ENCODE data around the gene SLC8A3. TPM values are rescaled to one million over a fixed set of nuclear protein-coding genes. Genes with fewer than 3 reads are reported as not detected.

SLC8A3 gene
- total RNA-seq, 2 donors from 2014 or later = 0.09 TPM; not detected in 1

DNA sequence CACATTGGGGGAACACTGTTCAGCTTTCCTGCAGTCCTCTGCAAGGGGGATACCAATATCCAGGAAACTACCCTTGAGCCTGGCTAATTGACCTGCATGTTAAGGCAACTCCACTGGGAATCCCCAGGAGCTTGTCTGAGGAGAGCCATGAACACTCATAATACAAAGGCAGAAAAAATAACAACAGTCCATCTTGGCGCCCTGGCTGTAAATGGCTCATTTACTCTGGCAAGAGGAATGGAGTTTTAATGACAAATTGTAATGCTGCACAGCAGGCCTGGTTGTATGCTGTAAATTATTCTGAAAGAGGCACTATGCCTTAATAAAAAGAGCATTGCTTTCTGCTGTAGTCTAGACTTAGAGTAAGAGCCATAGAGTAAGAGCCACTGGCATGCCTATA is 58.3 kb downstream of the SLC8A3 start:
- H3K9me3 ChIP-seq (ENCODE audit: control insufficient read depth, low read length) = no peaks in the 10 kb centered on the region

DNA sequence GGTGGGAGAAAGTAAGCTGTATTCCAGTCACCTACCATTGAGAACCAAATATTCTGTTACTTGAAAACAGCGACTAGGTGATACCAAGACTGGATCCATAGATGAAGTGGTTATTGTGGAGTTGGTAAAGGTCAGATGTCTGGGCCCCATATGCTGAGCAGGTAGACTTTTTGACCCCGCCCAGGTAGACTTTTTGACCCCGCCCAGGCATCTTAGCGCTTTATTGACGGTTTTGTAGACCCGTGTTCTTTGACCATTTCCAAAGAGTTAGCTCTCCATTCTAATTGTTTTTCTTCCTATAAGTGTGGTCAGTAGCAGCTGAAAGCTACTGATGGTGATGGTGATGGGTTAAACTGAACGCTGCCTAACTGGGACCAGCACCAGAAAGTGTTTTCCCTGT is 61.6 kb downstream of the SLC8A3 start:
- H3K9me3 Mint-ChIP-seq = no peaks in the 10 kb centered on the region
- no peak overlapping the region for H3K4me3 ChIP-seq (ENCODE audit: low read length)
- no peak overlapping the region for H3K9ac ChIP-seq (ENCODE audit: extremely low read depth, low read length, poor library complexity, severe bottlenecking)
- H3K4me1 Mint-ChIP-seq = peaks cover 16% of the 10 kb centered on the region
- H3K36me3 ChIP-seq (ENCODE audit: control insufficient read depth, insufficient read depth, low read length) = no peaks in the 10 kb centered on the region
- WGBS, 2 experiments (ENCODE audit: insufficient coverage in 1 of 2, insufficient read length in 1 of 2) = 80 to 86% methylated on average over 5 to 7 of the region's 7 CpGs
- no peaks in the 10 kb centered on the region for H3K36me3 Mint-ChIP-seq (ENCODE audit: low read depth)
- no peak for DNase-seq
- H3K4me1 ChIP-seq (ENCODE audit: control insufficient read depth, insufficient read depth, low read length) = no peaks in the 10 kb centered on the region
- H3K27me3 Mint-ChIP-seq (ENCODE audit: insufficient read depth) = no peaks in the 10 kb centered on the region
- H3K27me3 ChIP-seq (ENCODE audit: control insufficient read depth, insufficient read depth, low read length, poor library complexity, severe bottlenecking) = no peaks in the 10 kb centered on the region
- TF ChIP-seq, protein P1, sequence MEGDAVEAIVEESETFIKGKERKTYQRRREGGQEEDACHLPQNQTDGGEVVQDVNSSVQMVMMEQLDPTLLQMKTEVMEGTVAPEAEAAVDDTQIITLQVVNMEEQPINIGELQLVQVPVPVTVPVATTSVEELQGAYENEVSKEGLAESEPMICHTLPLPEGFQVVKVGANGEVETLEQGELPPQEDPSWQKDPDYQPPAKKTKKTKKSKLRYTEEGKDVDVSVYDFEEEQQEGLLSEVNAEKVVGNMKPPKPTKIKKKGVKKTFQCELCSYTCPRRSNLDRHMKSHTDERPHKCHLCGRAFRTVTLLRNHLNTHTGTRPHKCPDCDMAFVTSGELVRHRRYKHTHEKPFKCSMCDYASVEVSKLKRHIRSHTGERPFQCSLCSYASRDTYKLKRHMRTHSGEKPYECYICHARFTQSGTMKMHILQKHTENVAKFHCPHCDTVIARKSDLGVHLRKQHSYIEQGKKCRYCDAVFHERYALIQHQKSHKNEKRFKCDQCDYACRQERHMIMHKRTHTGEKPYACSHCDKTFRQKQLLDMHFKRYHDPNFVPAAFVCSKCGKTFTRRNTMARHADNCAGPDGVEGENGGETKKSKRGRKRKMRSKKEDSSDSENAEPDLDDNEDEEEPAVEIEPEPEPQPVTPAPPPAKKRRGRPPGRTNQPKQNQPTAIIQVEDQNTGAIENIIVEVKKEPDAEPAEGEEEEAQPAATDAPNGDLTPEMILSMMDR (conservative IDR thresholded peaks at IDR 0.05) = no peak
- H3K27ac ChIP-seq (ENCODE audit: low read depth, low read length) = no peak overlapping the region
- H3K4me3 Mint-ChIP-seq = no peak overlapping the region
- no peak overlapping the region for H3K27ac Mint-ChIP-seq
- H3K9me3 ChIP-seq (ENCODE audit: control insufficient read depth, low read length) = no peaks in the 10 kb centered on the region

More for the DNA sequence above, 58.3 kb downstream of the SLC8A3 start:
- no peak overlapping the region for H3K27ac Mint-ChIP-seq
- no peak overlapping the region for H3K9ac ChIP-seq (ENCODE audit: extremely low read depth, low read length, poor library complexity, severe bottlenecking)
- peaks cover 4% of the 10 kb centered on the region for H3K27me3 Mint-ChIP-seq (ENCODE audit: insufficient read depth)
- DNase-seq = no peak
- no peak overlapping the region for H3K27ac ChIP-seq (ENCODE audit: low read depth, low read length)
- H3K4me1 ChIP-seq (ENCODE audit: control insufficient read depth, insufficient read depth, low read length) = no peaks in the 10 kb centered on the region
- H3K36me3 Mint-ChIP-seq (ENCODE audit: low read depth) = no peaks in the 10 kb centered on the region
- WGBS, 2 experiments (ENCODE audit: insufficient coverage in 1 of 2, insufficient read length in 1 of 2) = 89 to 100% methylated on average over 1 of the region's 1 CpG
- no peak overlapping the region for H3K4me3 ChIP-seq (ENCODE audit: low read length)
- H3K4me3 Mint-ChIP-seq = no peak overlapping the region
- H3K27me3 ChIP-seq (ENCODE audit: control insufficient read depth, insufficient read depth, low read length, poor library complexity, severe bottlenecking) = no peaks in the 10 kb centered on the region
- H3K36me3 ChIP-seq (ENCODE audit: control insufficient read depth, insufficient read depth, low read length) = no peaks in the 10 kb centered on the region
- H3K9me3 Mint-ChIP-seq = no peaks in the 10 kb centered on the region
- peaks cover 21% of the 10 kb centered on the region for H3K4me1 Mint-ChIP-seq
- TF ChIP-seq, protein P1 (conservative IDR thresholded peaks at IDR 0.05) = no peak

DNA sequence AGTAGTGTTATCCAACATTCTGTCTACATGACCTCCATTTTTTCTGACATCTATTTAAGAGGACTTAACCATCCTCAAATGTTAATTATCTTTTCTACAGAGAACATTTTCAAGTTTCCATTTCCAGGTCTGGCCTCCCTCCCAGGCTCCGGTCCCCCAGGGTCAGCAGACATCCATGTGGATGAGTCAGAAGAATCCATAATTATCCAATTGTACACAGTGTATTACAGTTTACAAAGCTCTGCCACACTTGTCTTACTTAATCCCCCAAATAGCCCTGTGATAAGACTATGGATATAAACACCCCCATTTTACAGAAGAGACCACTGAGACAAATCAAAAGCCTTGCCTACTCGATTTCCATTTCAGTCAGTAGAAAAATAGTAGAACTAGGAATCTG is 65.0 kb downstream of the SLC8A3 start:
- Histone ChIP-seq H3K27ac (ENCODE audit: low read depth, low read length) (no peak overlapping the region), H3K4me3 (ENCODE audit: low read length) (no peak overlapping the region), H3K4me1 (ENCODE audit: control insufficient read depth, insufficient read depth, low read length) (no peaks in the 10 kb centered on the region), H3K9ac (ENCODE audit: extremely low read depth, low read length, poor library complexity, severe bottlenecking) (no peak overlapping the region), H3K9me3 (ENCODE audit: control insufficient read depth, low read length) (no peaks in the 10 kb centered on the region), H3K27me3 (ENCODE audit: control insufficient read depth, insufficient read depth, low read length, poor library complexity, severe bottlenecking) (no peaks in the 10 kb centered on the region), H3K36me3 (ENCODE audit: control insufficient read depth, insufficient read depth, low read length) (no peaks in the 10 kb centered on the region)
- no peaks in the 10 kb centered on the region for H3K27me3 Mint-ChIP-seq (ENCODE audit: insufficient read depth)
- H3K4me3 Mint-ChIP-seq = no peak overlapping the region
- TF ChIP-seq, protein P1 (conservative IDR thresholded peaks at IDR 0.05) = no peak
- no peak overlapping the region for H3K27ac Mint-ChIP-seq
- H3K36me3 Mint-ChIP-seq (ENCODE audit: low read depth) = no peaks in the 10 kb centered on the region
- WGBS, 2 experiments (ENCODE audit: insufficient coverage in 1 of 2, insufficient read length in 1 of 2) = 91 to 100% methylated on average over 1 to 2 of the region's 2 CpGs
- peaks cover 5% of the 10 kb centered on the region for H3K4me1 Mint-ChIP-seq
- no peaks in the 10 kb centered on the region for H3K9me3 Mint-ChIP-seq
- no peak for DNase-seq

All from endodermal cell (in vitro differentiated cells).